Cortex of kidney (tissue), 1 donor: Measurements from ENCODE around the gene TRDN.

Experiments
- DNase-seq: peaks from one replicate; lab custom pipeline; 2025; lab: John Stamatoyannopoulos, UW

TRDN gene

DNA sequence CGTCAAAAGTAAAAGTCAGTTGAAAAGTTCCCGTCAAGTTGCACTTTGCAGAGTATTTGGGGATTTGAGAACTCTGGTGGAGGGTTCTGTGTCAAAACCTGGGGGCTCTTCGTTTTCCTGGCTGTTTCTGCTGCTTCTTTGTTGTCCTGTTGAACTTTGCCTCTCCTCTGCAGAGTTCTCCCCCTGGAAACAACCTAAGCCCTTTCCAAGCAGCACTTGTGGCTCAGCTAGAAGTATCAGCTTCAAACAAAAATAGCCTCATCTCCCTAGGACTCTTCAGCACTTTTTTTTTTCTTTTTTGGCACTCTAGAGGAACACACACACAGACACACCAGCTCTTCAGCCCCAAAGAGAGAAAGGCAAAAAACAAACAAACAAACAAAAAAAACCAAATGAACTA is at the start of gene TRDN:
TSS of gene TRDN (minus strand) at position 169 of the 400 bp plus-strand sequence. CDS start 175 bp downstream, outside the sequence.
- DNase-seq, result no peak

DNA sequence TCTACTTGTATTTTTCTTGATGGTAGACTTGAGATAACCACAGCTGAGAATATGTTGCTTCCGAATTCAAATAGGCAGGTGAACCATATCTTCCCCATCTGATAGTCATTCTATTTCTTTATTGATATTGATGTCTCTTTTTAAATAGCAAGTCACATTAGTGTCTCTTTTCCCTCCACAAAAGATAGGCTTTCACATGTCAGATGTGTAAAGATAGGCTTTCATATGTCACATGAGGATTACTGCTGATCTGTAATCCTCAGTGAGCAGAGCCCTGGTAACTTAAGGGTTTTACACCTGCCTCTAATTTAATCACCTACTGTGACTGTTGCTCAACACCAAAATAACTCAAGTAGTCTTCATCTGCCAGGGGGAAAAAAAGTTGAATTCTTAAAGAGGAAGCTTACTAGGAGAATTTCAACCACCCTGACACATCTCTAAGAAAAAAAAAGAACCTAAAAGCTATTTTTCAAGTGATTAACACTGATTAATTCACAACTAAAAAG is 45.3 kb upstream of the TRDN start:
- DNase-seq, result no peak

GRCh38 chr6:123677897-123678296 is 41.1 kb upstream of the TRDN start:
- no peak for DNase-seq

DNA sequence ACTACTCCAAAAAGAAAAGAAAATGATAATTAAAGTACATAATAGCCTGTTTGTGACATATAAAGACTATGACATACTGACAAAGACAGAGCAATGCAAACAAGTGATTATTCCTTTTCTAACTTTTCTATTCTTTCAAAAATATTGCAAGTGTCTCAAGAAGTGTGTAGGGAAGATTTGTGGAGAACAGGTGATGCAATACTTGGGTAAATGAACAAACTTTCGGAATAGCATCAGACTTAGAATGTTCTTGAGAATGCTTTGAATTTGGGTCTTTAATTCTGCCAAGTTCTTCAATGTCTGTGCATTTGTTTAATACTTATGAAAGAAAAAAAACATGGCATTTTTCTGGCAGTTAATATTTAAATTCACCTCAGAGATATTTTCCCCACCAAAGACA is 40.0 kb upstream of the TRDN start:
- no peak for DNase-seq

DNA sequence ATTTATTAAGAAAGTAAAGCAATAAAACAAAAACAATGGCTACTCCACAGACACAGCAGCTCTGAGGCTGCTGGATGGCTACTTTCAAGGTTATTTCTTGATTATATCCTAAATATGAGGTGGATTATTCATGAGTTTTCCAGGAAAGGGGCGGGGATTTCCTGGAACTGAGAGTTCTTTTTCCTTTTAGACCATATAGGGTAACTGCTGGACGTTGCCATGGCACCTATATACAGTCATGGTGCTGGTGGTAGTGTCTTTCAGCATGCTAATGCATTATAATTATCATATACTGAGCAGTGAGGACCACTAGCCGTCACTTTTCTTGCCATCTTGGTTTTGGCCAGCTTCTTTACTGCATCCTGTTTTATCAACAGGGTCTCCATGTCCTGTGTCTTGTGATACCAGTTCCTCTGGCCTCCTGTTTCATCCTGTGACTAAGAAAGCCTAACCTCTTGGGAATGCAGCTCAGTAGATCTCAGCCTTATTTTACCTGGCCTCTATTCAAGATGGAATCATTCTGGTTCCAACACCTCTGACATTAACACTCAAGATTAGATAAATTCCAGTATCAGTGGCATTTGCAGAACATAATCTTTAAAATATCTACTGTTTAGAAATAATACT is 32.3 kb upstream of the TRDN start:
- no peak for DNase-seq

- no peak for DNase-seq
Observed at GRCh38 chr6:123668063-123668462, 31.3 kb upstream of the TRDN start.

DNA sequence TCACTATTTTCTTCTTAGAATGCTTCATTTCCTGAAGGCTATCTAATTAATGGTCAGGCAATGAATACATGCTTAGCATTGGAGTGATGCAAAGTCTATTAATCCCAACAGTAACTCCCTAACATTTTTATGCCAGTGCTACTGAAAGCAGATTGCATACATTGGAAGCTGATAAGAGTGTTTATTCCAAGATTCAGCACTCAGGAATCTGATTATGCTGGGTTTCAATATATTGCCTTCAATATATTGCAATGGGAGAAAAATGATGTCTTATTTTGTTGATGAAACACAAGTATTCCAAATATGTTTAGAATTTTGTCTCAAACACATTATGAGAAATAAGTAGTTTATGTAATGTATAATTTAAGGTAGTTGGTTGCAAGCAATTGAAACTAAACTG is 26.7 kb upstream of the TRDN start:
- no peak for DNase-seq

DNA sequence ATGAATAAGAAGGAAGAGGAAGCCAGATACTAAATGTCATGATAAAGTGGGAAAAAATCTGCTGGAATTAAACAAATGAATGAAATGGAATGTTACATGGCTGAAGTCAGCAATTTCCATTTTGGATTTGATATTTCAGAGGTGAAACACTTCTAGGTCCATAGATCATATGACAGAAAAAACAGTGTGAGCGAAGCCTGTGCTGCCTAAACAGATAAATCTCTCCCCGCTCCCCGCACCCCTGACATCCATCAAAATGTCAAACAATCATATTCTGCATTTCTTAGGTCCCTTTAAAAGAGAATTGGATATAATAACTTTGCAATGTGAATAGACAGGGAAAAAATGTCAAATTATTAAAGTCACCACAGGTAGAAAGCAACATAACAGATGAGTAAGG is 26.0 kb upstream of the TRDN start:
- no peak for DNase-seq

- DNase-seq, result no peak
Observed at GRCh38 chr6:123661105-123661891, 24.5 kb upstream of the TRDN start.

- DNase-seq, result no peak
Observed at GRCh38 chr6:123659960-123660748, 23.4 kb upstream of the TRDN start.

GRCh38 chr6:123658848-123659247 is 22.1 kb upstream of the TRDN start:
- DNase-seq, result no peak

- DNase-seq, result no peak
Observed at GRCh38 chr6:123655521-123656306, 19.0 kb upstream of the TRDN start.

- DNase-seq, result no peak
Observed at GRCh38 chr6:123648723-123649122, 12.0 kb upstream of the TRDN start.

DNA sequence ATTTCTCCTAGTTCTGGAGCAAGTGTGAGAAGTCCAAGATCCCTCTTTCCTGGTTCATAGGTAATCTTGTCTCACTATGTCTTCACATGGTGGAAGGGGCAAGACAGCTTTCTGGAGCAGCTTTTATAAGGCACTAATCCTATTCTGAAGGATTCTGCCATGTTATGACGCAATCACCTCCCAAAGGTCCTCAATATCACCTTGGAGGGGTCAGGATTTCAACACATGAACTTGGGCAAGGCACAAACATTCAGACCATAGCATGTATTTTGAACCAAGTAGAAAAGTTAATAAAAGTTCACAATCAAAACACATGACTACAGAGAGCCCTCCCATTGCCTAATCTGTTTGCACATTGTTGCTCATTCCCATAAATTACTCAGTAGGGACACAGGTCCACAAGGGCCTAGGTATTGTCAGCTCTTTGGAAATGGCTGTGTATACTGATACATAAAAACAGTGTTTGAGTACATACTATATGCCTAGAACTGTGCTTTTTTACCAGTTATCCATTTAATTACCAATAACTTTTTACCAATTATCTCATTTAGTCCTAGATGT is 11.3 kb upstream of the TRDN start:
- DNase-seq, result no peak

GRCh38 chr6:123641497-123641896 is 4.7 kb upstream of the TRDN start:
- DNase-seq, result no peak

DNA sequence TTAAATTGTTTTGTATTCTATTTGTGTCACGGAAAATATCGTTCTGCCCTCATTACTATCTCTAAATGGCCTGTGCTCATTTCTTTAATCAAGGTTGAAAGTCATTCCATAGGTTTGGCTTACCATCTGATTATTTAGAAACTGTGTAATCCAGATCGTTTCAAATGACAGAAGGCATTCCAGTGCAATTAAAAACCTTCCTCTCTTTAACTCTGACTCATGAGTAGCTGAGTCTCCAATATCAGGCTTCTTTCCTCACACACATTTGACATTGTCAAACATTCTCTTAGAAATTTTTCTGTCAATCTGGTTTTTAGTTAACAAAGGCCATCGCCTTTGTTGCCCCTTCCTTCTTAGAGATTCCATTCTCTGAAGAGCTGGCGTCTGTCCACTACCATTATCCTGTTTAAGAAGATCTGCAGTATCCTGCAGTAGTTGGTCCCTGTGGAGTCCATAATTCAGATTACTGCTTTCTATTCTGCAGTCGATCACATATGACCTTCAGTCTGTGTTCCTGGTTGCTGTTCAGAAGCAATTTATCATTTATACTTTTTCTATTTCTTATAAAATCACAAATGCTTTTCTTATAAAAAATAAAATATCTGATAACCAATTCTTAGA is 3.9 kb upstream of the TRDN start:
- DNase-seq, result no peak

DNA sequence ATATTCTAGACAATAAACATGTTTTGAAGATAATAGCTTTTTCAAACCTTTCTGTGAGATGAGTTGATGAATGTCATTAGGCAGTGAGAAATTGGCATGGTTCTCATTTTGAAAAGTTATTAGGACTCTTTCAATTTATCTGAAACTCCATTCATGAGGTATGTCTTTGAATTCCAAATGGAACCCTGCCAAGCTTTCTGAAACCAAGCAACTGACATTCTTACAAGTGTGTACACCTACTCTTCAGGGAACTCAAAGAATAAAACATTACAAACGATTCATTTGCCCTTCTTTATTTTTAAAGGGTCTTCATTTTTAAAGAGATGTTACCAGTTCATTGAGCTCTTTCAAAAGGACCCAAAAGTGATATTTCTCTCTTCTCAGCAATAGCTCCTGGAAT is 2.1 kb upstream of the TRDN start:
- DNase-seq, result no peak

DNA sequence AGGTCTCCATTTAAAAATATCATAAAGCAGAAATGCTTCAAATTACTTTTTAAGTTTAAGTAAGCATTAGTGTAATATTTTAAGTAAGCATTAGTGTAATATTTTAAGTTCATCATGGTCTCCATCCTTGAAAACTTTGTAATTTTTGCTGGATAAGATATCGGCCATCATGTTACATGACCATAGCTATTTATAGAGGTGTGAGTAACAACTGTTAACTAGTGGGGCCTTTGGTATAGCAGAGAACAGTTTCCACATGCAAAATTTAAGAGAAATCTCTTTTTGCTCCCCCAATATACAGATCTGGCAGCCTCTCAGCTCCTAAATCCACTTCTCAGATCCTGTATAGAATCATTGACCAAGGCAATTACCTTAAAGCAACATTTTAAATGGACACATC is 468 bp downstream of the TRDN start:
- no peak for DNase-seq

DNA sequence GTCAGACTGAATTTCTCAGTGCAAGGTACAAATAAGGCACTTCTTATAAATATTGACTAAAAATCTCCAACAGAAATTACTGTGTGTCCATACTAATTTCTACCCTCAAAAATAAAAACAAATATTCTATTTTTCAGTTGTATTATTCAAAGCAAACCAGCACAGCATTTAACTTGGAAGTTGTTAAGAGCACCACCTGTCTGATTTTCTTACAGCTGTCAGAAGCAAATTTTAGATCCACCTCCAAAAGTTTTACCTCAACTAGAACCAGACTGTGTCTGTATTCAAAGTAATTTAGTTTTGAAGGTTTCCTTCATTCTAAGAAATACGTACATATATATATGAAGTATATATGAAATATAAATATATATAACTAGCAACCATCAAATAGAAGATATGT is 1.2 kb downstream of the TRDN start:
- no peak for DNase-seq

- DNase-seq, result no peak
Observed at GRCh38 chr6:123635144-123635543, 1.6 kb downstream of the TRDN start.

- no peak for DNase-seq
Observed at GRCh38 chr6:123632641-123633040, 4.1 kb downstream of the TRDN start.
